Measurements from ENCODE around the gene PIP5KL1.
"Not testable (repeated sequence)": the region's sequence is repeated elsewhere in the genome, so short reads cannot be mapped to it uniquely, and the experiment has no call there.

The PIP5KL1 gene

GRCh38 chr9:127887792-127888191 lies 42.8 kb downstream of the PIP5KL1 start:
- DNase-seq (ENCODE audit: low read depth, low spot score) = no peak

DNA sequence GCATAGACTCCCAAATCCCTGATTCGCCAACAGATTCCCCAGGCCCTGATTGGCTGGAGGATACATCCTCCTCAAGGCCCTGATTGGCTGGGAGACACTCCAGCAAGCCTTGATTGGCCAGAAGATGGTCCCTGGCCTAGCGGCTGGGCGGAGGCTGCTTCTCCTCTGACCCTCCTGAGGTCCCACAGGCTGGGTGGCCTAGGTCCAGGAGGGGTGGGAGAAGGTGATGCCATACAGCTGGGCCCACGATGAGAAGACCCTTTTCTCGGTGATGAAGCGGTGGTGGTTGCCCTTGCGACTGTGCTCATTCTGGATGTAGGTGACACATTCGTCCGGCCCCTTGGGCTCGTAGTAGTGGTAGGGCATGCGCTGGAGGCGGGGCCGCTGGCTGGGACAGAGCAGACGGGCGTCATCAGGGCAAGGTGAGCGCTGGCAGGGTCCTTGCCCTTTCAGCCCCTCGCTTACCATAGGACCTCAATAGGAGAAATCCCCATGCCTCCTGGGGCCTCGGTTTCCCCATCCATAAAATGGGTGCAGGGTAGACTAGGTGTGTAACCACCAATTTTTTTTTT lies 44.1 kb downstream of the PIP5KL1 start:
- no peak for DNase-seq (ENCODE audit: low read depth, low spot score)

GRCh38 chr9:127885508-127886281 lies 44.9 kb downstream of the PIP5KL1 start:
- no peak for DNase-seq (ENCODE audit: low read depth, low spot score)

DNA sequence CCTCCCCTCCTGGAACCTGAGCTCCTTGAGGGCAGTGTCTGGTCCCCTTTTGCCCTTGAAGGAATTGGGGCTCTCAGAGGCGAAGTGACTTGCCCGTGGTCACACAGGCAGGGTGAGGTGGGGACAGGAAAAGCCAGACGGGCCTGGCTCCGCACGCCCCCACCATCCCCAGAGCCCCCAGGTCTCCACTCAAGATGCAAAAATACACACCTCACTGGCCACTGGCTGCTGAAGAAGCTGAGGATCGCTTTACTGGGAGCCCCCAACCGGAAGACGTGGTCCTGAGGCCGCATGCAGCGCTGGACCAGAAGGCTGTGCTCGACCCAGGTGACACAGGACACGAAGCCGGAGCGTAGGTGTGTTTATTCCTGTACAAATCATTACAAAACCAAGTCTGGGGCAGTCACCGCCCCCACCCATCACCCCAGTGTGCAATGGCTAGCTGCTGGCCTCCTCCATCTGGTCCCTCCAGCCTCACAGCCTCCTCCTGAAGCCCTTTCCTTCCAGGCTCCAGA lies 45.5 kb downstream of the PIP5KL1 start:
- no peak for DNase-seq (ENCODE audit: low read depth, low spot score)

DNA sequence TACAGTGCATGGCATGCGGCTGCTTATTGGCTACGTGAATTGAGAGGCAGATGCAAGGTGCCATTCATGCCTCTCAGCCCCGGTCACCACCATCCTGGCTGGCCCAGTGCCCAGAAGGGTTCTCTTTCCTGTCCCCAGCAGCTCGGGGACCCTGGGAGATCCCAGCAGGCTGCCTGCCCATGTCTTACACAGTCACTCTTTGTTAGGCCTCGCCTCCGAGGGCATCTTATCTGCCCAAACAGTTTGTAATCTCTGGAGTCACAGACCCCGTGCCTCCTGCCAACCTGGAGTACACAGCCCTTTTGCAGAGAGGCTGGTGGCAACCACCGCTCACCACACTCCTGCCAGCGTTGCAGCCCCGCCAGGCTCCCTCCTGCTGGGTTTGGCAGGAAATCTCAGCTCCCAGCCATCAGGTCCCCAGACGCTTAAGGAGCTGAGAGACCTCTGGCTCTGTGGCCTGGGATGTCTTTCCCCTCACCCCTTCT lies 46.1 kb downstream of the PIP5KL1 start:
- no peak for DNase-seq (ENCODE audit: low read depth, low spot score)

GRCh38 chr9:127883959-127884358 lies 46.6 kb downstream of the PIP5KL1 start:
- DNase-seq (ENCODE audit: low read depth, low spot score) = no peak

GRCh38 chr9:127881715-127882114 lies 48.9 kb downstream of the PIP5KL1 start:
- not testable (repeated sequence) for DNase-seq (ENCODE audit: low read depth, low spot score)

DNA sequence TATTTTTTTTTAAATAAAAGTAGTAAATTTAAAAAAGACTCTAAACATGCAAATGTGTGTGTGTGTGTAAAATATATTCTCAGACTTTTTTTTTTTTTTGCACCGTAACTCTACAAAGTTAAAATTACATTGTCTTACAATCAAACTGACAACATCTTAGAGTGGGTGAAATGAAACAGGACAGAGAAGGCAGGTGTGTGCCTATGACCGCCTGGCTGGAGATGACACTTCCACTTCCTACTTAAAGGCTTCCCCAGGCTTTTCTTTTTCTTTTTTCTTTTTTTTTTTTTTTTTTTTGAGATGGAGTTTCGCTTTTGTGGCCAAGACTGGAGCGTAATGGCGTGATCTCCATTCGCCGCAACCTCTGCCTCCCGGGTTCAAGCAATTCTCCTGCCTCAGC lies 50.4 kb downstream of the PIP5KL1 start:
- no peak for DNase-seq (ENCODE audit: low read depth, low spot score)

GRCh38 chr9:127878652-127879390 lies 51.8 kb downstream of the PIP5KL1 start:
- DNase-seq (ENCODE audit: low read depth, low spot score) = no peak

- no peak for DNase-seq (ENCODE audit: low read depth, low spot score)
These were observed 52.5 kb downstream of the PIP5KL1 start for GRCh38 chr9:127878001-127878651.

- no peak for DNase-seq (ENCODE audit: low read depth, low spot score)
These were observed 53.0 kb downstream of the PIP5KL1 start, which contains the start of gene AK1 for GRCh38 chr9:127877566-127877998. TSS of gene AK1 (minus strand) at chr9:127877675. CDS start at chr9:127874617, 3,058 bp downstream.

- DNase-seq (ENCODE audit: low read depth, low spot score) = no peak
These were observed 53.6 kb downstream of the PIP5KL1 start for GRCh38 chr9:127876764-127877562.

GRCh38 chr9:127876026-127876763 lies 54.4 kb downstream of the PIP5KL1 start:
- no peak for DNase-seq (ENCODE audit: low read depth, low spot score)

GRCh38 chr9:127875306-127875966 lies 55.1 kb downstream of the PIP5KL1 start:
- DNase-seq (ENCODE audit: low read depth, low spot score) = no peak

DNA sequence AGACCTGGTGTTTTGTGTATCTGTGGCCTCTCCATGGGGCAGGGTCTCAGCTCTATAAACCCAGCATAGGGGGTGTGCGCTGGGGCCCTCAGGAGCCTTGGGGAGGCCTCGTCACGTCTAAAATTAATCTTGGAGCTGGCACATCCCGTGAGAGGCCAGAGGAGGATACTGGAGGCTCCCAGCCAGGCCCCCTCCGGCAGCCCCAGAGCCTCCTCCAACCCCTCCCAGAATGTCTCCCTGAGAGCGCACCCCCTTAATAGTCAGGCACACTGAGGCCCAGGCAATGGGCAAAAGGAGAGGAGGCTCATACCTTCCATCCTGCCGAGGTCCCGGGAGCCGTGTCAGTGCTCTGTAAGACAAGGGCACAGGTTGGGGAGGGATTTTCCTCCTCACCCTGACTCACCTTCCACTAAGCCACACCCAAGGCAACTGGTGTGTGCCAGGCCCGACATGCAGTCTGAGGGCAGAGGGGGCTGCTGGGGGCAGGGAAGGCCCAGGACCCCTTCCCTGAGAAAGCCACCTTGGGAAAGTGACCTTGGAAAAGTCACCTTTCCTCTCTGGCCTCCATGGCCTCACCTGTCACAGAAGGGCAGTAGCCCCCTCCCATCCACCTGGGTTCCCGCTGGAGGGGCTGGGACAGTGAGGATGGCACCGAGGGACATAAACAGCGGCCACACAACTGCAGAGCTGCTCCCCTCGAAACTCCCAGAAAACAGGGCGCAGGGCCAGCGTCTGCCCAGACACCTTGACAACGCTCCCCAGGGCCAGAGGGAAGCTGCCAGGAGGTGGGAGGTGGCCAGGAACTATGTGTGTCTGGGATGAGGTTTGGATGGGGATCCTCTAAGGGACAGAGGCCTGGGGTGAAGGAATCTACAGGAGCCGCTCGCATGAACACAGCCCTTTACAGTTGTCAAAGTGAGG lies 56.0 kb downstream of the PIP5KL1 start:
- DNase-seq (ENCODE audit: low read depth, low spot score) = no peak

DNA sequence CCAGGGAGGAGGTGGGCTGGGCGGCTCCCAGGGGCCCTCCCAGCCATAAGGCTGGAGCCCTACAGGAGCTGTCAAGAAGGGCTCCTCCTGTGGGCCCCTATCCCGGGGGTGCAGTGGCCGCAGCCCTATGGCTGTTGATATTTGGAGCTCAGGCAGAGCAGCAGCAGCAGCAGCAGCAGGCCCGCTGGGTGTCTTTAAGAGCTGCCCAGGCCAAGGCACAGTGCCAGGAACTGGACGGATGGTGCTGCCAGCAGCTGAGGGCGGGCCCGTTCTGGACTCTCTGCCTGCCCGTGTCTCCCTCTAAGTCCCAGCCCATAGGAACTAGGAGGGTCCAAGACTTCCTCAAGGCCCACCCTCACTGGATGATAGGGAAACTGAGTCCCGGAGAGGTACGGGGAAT lies 56.7 kb downstream of the PIP5KL1 start:
- DNase-seq (ENCODE audit: low read depth, low spot score) = no peak

GRCh38 chr9:127873223-127873691 lies 57.3 kb downstream of the PIP5KL1 start:
- DNase-seq (ENCODE audit: low read depth, low spot score) = no peak

Measured in activated naive CD8-positive, alpha-beta T cell treated with anti-CD3 and anti-CD28 coated beads, Interleukin-2, amount 50 U/mL, for 16 hours (primary cell).